ENCODE results near the gene AADAT.
"Not testable (repeated sequence)": the region's sequence is repeated elsewhere in the genome, so short reads cannot be mapped to it uniquely, and the experiment has no call there.

Gene AADAT

DNA sequence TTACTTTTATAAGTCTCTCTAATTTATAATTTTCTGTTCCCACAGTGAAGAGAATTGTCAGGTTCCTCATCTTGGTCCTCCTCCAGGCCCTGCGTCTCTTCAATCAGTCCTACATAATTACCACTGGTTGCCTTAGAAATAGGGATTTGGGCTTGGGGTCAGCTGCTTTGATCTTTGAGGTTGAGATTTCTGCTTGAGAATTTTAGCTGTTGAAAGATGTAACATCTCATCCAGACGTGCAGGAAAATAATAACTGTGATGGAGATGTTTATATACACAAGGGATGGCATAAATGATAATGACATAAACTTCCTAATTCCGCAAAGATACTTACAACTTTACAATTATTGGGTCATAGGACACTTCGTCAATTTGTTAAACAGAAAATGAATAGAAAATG, 30.3 kb downstream of the AADAT start:
- no peak for TF ChIP-seq ZFX (IDR thresholded peaks at IDR 0.05)
- TF ChIP-seq, protein P1, sequence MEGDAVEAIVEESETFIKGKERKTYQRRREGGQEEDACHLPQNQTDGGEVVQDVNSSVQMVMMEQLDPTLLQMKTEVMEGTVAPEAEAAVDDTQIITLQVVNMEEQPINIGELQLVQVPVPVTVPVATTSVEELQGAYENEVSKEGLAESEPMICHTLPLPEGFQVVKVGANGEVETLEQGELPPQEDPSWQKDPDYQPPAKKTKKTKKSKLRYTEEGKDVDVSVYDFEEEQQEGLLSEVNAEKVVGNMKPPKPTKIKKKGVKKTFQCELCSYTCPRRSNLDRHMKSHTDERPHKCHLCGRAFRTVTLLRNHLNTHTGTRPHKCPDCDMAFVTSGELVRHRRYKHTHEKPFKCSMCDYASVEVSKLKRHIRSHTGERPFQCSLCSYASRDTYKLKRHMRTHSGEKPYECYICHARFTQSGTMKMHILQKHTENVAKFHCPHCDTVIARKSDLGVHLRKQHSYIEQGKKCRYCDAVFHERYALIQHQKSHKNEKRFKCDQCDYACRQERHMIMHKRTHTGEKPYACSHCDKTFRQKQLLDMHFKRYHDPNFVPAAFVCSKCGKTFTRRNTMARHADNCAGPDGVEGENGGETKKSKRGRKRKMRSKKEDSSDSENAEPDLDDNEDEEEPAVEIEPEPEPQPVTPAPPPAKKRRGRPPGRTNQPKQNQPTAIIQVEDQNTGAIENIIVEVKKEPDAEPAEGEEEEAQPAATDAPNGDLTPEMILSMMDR (conservative IDR thresholded peaks at IDR 0.05): no peak
- H3K27ac ChIP-seq: no peak overlapping the region

DNA sequence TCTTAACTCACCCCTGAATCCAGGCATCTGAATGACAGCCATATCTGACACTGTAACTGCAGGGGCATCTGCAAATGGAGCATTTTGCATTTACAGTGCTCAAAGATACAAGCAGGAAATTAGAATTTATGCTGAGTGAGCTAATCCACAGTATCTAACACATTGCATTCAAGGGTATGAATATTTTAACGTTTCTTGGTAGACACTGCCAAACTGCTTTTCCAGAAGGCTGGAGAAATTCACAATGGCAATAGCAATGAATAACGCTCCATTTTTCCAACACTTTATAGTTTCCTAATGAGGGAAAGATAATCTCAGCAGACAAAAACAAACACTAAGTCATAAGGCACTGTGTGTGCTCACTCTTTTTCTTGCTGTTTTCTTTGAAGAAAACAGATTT, 30.9 kb downstream of the AADAT start:
- no peak overlapping the region for H3K27ac ChIP-seq
- no peak for TF ChIP-seq ZFX (IDR thresholded peaks at IDR 0.05)
- TF ChIP-seq, protein P1 (conservative IDR thresholded peaks at IDR 0.05): no peak

DNA sequence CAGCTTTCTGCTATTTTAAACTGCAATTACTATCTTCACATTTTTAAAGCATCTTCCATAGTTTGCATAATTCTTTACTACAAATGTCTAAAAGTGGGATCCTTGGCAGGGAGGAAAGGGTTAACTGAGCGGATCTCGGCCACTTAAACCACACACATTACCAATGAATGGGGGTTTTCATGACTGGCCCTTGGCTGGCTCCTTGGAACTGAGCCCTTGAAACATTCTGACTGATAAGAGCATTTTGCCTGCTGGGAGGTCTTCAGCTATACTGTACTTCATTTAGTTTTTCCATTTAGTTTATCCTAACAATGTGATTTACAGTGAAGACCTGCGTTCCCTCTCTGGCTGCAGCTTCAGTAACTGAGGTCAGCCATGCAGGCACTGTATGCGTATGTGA, 31.9 kb downstream of the AADAT start:
- TF ChIP-seq, protein P1 (conservative IDR thresholded peaks at IDR 0.05): no peak
- no peak for TF ChIP-seq ZFX (IDR thresholded peaks at IDR 0.05)

DNA sequence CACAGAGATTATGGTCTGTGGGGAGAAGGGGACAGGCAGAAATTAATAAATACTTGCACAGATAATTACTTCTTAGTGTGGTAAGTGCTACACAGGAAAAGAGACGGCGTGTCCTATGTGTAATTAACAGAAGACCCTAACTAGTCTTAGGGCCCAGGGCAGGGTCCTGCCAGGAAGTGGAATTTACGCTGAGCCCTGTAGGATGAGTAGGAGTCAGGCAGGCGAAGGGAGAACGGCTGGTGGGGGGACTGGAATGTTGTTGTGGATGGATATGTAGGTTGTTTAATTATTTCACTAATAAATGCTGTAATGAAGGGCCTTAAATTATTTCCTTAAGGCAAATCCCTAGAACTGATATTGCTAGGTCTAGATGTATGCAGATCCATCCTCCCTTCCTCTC, 36.8 kb downstream of the AADAT start:
- TF ChIP-seq ZFX (IDR thresholded peaks at IDR 0.05): no peak

More for the DNA sequence above, 31.9 kb downstream of the AADAT start:
- H3K27ac ChIP-seq: no peak overlapping the region

DNA sequence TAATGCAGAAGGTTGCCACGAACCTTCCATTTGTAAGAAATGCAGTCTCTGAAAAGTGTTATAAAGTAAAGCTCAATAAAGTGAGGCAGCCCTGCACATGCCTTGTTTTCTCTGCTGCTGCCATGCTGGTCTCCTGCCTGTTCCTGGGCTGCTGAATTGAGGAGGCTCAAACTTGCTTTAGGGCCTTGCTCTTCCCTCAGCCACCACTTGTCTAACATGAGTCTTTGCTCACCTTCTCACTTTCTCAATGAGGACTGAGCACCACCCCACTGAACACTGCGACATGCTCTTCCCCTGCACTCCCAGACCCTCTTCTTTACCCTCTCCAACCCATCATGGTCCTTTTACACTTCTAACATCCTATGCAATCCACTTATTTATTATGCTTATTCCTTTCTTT, 38.4 kb downstream of the AADAT start:
- TF ChIP-seq, protein P1 (conservative IDR thresholded peaks at IDR 0.05): no peak
- no peak for TF ChIP-seq ZFX (IDR thresholded peaks at IDR 0.05)
- no peak overlapping the region for H3K27ac ChIP-seq

More for the DNA sequence above, 36.8 kb downstream of the AADAT start:
- H3K27ac ChIP-seq: no peak overlapping the region

DNA sequence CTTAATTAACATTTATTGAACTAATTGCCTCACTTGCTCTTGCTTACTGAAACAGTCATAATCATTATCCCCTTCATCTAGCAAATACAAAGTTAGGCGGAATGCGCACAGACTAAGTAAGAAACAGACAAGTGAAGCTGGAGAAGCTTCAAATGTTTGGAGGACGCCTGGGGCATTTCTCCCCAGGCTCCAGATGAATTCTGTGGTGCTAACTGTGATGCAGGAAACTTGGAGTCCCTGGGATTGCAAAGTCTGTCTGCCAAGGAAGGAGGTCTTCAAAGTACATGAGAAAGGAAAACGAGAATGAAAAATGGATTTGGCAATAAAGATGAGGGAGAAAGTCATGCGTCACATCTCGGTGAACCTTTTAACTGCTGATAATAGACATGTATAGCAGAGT, 40.0 kb downstream of the AADAT start:
- TF ChIP-seq ZFX (IDR thresholded peaks at IDR 0.05): no peak
- TF ChIP-seq, protein P1 (conservative IDR thresholded peaks at IDR 0.05): no peak
- H3K27ac ChIP-seq: no peak overlapping the region

DNA sequence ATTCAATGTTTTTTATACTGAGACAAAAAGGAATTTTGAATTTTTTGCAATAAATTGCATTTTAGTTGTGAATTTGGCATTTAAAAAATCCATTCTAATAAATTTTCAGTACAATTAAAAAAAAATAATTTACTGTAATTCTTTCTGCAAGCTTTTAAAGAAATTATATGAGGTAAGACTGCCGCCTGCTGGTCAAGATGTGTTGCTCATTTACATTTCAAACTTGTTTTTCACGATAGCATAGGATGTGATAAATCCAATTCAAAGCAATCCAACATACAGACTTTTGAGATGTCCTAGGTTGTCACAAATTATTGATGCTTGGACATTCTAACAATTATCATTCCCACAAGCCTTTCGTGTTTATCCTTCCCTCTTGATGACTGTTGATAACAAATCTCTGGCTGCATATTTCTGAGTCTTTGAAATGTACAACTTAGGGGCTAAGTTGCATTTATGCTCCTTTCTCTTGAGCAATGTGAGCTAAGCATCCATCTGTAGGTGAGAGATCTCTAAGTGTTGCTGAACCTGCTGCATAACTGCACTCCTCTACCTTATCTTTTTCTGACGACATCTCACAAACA, 41.9 kb downstream of the AADAT start:
- H3K27ac ChIP-seq: no peak overlapping the region
- TF ChIP-seq ZFX (IDR thresholded peaks at IDR 0.05): no peak
- TF ChIP-seq, protein P1 (conservative IDR thresholded peaks at IDR 0.05): peak; percentile 84

DNA sequence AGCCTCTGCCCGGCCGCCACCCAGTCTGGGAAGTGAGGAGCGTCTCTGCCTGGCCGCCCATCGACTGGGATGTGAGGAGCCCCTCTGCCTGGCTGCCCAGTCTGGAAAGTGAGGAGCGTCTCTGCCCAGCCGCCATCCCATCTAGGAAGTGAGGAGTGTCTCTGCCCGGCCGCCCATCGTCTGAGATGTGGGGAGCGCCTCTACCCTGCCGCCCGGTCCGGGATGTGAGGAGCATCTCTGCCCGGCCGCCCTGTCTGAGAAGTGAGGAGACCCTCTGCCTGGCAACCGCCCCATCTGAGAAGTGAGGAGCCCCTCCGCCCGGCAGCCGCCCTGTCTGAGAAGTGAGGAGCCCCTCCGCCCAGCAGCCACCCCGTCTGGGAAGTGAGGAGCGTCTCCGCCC, 43.6 kb downstream of the AADAT start:
- not testable (repeated sequence) for H3K27ac ChIP-seq
